Stomach smooth muscle (tissue), 2 donors: Measurements from ENCODE around the gene RNF38.

Source experiments
- H3K27ac ChIP-seq: one replicate; pipeline ENCODE4 v1.7.0; 2013; ENCODE audit warnings: mild to moderate bottlenecking, low read length, inconsistent platforms
- H3K27me3 ChIP-seq, 2 donors: one replicate each; pipeline ENCODE4 v1.7.0; 2013; ENCODE audit warnings: low read length in 2 of 2; ENCODE audit not compliant: insufficient read depth in 2 of 2, control insufficient read depth in 1 of 2
- H3K36me3 ChIP-seq, 2 donors: one replicate each; pipeline ENCODE4 v1.7.0; 2013; ENCODE audit warnings: low read length in 2 of 2; ENCODE audit not compliant: control insufficient read depth in 2 of 2, insufficient read depth in 2 of 2
- H3K4me1 ChIP-seq: one replicate; pipeline ENCODE4 v1.7.0; 2013; ENCODE audit warnings: low read length; ENCODE audit not compliant: control insufficient read depth, insufficient read depth
- H3K4me3 ChIP-seq, 2 donors: one replicate each; pipeline ENCODE4 v1.7.0; 2013; ENCODE audit warnings: low read length in 2 of 2
- H3K9ac ChIP-seq, 2 donors: one replicate each; pipeline ENCODE4 v1.7.0; 2013; ENCODE audit warnings: low read length in 2 of 2, mild to moderate bottlenecking in 1 of 2
- H3K9me3 ChIP-seq, 2 donors: one replicate each; pipeline ENCODE4 v1.7.0; 2013; ENCODE audit warnings: low read length in 2 of 2; ENCODE audit not compliant: control insufficient read depth in 2 of 2
- donor health status: healthy.
- donor health status: Pancreatic carcinoma.

The RNF38 gene

GRCh38 chr9:36382484-36382883, 17.6 kb downstream of the RNF38 start:
- no peak overlapping the region for H3K9ac ChIP-seq
- H3K4me3 ChIP-seq = no peak overlapping the region
- no peak overlapping the region for H3K27ac ChIP-seq
- no peaks in the 10 kb centered on the region for H3K4me1 ChIP-seq
- no peaks in the 10 kb centered on the region for H3K9me3 ChIP-seq
- no peaks in the 10 kb centered on the region for H3K36me3 ChIP-seq
- H3K27me3 ChIP-seq = no peaks in the 10 kb centered on the region

DNA sequence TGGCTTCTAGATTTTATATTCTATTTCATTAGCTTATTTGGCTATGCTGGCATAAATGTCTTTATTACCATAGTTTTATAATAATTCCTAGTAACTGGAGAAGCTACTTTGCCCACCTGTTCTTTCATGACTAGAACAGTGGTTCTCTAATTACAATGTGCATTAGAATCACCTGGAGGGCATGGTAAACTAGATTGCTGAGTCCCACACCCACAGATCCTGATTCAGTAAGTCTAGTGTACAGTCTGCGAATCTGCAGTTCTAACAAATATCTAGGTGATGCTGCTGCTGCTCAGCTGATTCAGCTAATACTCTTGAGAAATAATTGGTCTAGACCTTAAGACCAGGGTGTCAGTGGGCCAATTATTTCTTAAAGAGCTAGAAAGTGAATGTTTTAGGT, 35.5 kb downstream of the RNF38 start:
- Histone ChIP-seq H3K4me1 (no peaks in the 10 kb centered on the region), H3K9me3 (no peaks in the 10 kb centered on the region), H3K27me3 (no peaks in the 10 kb centered on the region), H3K27ac (no peak overlapping the region), H3K9ac (no peak overlapping the region), H3K4me3 (no peak overlapping the region), H3K36me3 (peaks cover 10 to 21% of the 10 kb centered on the region in 2 donors)

DNA sequence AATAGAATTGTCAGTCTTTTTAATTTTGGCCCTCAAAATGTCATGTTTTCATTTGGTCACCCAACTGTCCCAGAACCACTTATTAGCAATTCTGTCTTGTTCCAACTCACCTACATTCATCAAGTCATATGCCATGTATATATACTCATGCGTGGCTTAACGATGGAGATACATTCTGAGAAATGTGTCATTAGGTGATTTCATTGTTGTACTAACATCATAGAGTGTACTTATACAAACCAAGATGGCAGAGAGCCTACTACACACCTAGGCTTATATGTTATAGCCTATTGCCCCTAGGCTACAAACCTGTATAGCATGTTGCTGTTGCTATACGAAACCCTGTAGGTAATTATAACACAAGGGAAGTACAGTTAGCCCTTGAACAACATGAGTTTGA, 36.6 kb downstream of the RNF38 start:
- Histone ChIP-seq H3K4me3 (no peak overlapping the region), H3K27me3 (no peaks in the 10 kb centered on the region), H3K9me3 (no peaks in the 10 kb centered on the region), H3K9ac (no peak overlapping the region), H3K4me1 (no peaks in the 10 kb centered on the region), H3K36me3 (peaks cover 0 to 13% of the 10 kb centered on the region in 2 donors), H3K27ac (no peak overlapping the region)

DNA sequence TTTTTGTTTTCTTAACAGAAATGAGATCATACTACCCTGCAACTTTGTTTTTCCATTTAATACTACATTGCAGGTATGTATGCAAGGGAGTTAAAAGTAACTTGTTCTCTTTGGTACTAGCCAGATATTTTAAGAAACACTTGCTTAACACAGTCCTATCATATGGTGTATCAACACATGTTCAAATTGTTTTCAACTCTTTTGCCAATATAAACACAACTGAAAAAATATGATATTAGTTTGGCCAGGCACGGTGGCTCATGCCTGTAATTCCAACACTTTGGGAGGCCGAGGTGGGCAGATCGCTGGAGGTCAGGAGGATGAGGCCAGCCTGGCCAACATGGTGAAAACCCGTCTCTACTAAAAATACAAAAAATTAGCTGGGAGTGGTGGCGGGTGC, 41.6 kb downstream of the RNF38 start:
- Histone ChIP-seq H3K27ac (no peak overlapping the region), H3K4me1 (no peaks in the 10 kb centered on the region), H3K4me3 (no peak overlapping the region), H3K36me3 (peaks cover 6 to 14% of the 10 kb centered on the region in 2 donors), H3K27me3 (no peaks in the 10 kb centered on the region), H3K9ac (no peak overlapping the region), H3K9me3 (no peaks in the 10 kb centered on the region)

DNA sequence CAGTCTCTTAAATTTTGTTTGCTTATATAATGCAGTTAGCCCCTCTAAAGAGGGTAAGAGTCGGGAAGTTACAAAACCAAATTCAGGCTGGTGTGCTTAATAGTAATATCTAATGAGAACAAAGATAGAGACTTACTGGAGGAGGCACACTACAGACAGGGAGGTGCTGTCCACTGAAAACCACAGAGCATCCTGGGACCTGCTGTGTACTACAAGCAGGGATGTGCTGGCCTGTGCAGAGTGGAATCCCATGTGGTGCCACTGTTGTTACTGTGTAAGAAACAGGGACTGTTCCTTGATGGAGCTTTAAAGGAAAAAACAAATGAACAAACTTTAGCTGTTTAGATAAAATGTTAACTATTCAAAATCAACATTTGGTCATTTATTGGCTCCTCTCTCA, 42.4 kb downstream of the RNF38 start:
- H3K9me3 ChIP-seq = no peaks in the 10 kb centered on the region
- peaks cover 7 to 15% of the 10 kb centered on the region in 2 donors for H3K36me3 ChIP-seq
- no peak overlapping the region for H3K9ac ChIP-seq
- H3K4me3 ChIP-seq = no peak overlapping the region
- H3K27ac ChIP-seq = no peak overlapping the region
- no peaks in the 10 kb centered on the region for H3K4me1 ChIP-seq
- no peaks in the 10 kb centered on the region for H3K27me3 ChIP-seq

- Histone ChIP-seq H3K9ac (no peak overlapping the region), H3K36me3 (peaks cover 17 to 32% of the 10 kb centered on the region in 2 donors), H3K4me3 (no peak overlapping the region), H3K27me3 (no peaks in the 10 kb centered on the region), H3K4me1 (no peaks in the 10 kb centered on the region), H3K9me3 (no peaks in the 10 kb centered on the region), H3K27ac (no peak overlapping the region)
These were observed 53.5 kb downstream of the RNF38 start for GRCh38 chr9:36346569-36346968.

GRCh38 chr9:36345103-36345846, 54.8 kb downstream of the RNF38 start:
- Histone ChIP-seq H3K4me1 (no peaks in the 10 kb centered on the region), H3K36me3 (peaks cover 12 to 31% of the 10 kb centered on the region in 2 donors), H3K9me3 (no peaks in the 10 kb centered on the region), H3K9ac (no peak overlapping the region), H3K27me3 (no peaks in the 10 kb centered on the region), H3K27ac (no peak overlapping the region), H3K4me3 (no peak overlapping the region)

DNA sequence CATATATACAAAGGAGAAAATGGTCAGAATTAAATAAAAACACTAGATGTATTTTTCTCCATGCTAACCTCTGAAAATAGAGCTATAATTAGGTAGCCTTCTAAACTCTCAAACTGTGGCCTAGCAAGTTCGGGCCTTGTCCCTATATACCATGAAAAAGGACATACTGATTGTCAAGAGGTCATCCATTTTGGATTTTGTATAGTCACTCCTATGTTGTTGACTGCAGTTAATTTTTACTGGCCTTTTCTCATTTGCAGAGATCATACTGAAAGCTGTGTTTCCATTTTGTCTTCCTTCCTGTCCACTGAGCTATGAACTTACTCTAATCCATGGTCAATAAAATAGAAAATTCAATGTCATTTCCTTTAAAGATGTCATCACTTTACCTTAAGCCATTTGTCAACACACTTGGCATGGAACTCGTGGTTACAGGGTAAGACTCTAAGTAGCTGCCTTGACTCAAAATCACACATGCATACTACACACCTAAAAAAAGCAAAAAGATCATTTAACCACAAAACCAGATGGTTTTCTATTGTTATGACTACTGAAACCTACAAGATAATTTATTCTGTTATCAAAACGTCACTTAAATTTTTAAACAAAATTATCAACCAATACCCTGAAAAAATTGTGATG, 58.0 kb downstream of the RNF38 start:
- no peak overlapping the region for H3K4me3 ChIP-seq
- H3K9ac ChIP-seq = no peak overlapping the region
- peaks cover 22% of the 10 kb centered on the region in 2 donors for H3K36me3 ChIP-seq
- no peak overlapping the region for H3K27ac ChIP-seq
- H3K27me3 ChIP-seq = no peaks in the 10 kb centered on the region
- H3K4me1 ChIP-seq = no peaks in the 10 kb centered on the region
- no peaks in the 10 kb centered on the region for H3K9me3 ChIP-seq

- no peak overlapping the region for H3K4me3 ChIP-seq
- H3K27ac ChIP-seq = no peak overlapping the region
- H3K4me1 ChIP-seq = no peaks in the 10 kb centered on the region
- no peaks in the 10 kb centered on the region for H3K27me3 ChIP-seq
- no peaks in the 10 kb centered on the region for H3K9me3 ChIP-seq
- H3K36me3 ChIP-seq = peaks cover 19 to 22% of the 10 kb centered on the region in 2 donors
- no peak overlapping the region for H3K9ac ChIP-seq
These were observed 62.2 kb downstream of the RNF38 start for GRCh38 chr9:36337865-36338264.

- H3K4me1 ChIP-seq = no peaks in the 10 kb centered on the region
- no peak overlapping the region for H3K27ac ChIP-seq
- no peaks in the 10 kb centered on the region for H3K27me3 ChIP-seq
- no peak overlapping the region for H3K4me3 ChIP-seq
- H3K36me3 ChIP-seq = peaks cover 18 to 19% of the 10 kb centered on the region in 2 donors
- H3K9me3 ChIP-seq = no peaks in the 10 kb centered on the region
- no peak overlapping the region for H3K9ac ChIP-seq
These were observed 63.1 kb downstream of the RNF38 start for GRCh38 chr9:36337002-36337401.
